ENCODE results near the gene CGB8.
"Not testable (repeated sequence)": the region's sequence is repeated elsewhere in the genome, so short reads cannot be mapped to it uniquely, and the experiment has no call there.

DNA sequence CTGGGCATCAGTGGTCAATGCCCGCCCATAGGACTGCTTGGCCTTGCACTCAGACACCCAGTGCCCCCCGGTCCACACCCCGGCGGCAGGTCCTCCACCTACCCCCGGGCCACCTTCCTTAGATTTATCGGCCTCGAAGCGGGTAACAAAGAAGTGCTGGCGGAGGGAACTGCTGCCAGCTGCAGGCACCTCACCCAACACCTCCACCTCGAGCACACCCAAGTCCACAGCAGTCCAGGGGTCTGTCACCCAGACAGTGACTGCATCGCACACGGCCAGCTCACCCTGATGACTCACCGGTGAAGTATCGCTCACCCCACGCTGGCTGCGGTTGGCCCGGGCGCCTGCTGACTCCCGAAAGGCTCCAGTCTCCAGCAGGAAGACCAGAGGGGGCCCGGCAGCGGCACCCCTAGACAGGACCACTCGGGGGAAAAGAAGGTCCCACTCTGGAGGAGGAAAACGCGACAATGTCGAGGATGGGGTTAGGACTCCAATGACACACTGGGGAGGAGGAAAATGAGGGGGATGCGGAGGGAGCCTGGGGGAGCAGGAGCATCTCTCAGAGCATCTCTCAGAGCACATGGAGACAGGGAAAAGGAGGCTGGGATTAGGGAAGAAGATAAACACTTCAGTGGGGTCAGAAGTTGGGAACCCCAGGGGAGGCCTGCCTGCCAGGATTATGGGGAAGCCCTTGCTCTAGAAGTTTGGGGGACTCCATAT is 10.2 kb downstream of the CGB8 start:
- TF ChIP-seq, protein P1, sequence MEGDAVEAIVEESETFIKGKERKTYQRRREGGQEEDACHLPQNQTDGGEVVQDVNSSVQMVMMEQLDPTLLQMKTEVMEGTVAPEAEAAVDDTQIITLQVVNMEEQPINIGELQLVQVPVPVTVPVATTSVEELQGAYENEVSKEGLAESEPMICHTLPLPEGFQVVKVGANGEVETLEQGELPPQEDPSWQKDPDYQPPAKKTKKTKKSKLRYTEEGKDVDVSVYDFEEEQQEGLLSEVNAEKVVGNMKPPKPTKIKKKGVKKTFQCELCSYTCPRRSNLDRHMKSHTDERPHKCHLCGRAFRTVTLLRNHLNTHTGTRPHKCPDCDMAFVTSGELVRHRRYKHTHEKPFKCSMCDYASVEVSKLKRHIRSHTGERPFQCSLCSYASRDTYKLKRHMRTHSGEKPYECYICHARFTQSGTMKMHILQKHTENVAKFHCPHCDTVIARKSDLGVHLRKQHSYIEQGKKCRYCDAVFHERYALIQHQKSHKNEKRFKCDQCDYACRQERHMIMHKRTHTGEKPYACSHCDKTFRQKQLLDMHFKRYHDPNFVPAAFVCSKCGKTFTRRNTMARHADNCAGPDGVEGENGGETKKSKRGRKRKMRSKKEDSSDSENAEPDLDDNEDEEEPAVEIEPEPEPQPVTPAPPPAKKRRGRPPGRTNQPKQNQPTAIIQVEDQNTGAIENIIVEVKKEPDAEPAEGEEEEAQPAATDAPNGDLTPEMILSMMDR (conservative IDR thresholded peaks at IDR 0.05; ENCODE audit: low read depth, low read length), result not testable (repeated sequence)
- TF ChIP-seq EZH2 (IDR thresholded peaks at IDR 0.05; ENCODE audit: borderline replicate concordance, low read depth, low read length, poor library complexity, severe bottlenecking), result not testable (repeated sequence)
